Astrocyte of the spinal cord (primary cell): ENCODE measurements around the gene DCAF17.

Experiments
- DNase-seq: peaks from one replicate; pipeline ENCODE4 v3.0.0; 2011; ENCODE audit warnings: low read depth, low spot score
- H3K4me3 ChIP-seq: 2 replicates; pipeline ENCODE4 v1.5.1; 2011; ENCODE audit warnings: low read depth, mild to moderate bottlenecking, low read length, moderate library complexity
- in situ Hi-C: cut with HindIII; loops from 2 replicates; pipeline ENCODE4 v1.10.0; 2017; ENCODE audit warnings: low sequenced_read_pairs
- TF ChIP-seq, protein P1 (sequence below): IDR thresholded peaks from 2 replicates; pipeline ENCODE4 v1.5.1; 2012; ENCODE audit warnings: low read depth, mild to moderate bottlenecking, low read length, inconsistent platforms

The DCAF17 gene

DNA sequence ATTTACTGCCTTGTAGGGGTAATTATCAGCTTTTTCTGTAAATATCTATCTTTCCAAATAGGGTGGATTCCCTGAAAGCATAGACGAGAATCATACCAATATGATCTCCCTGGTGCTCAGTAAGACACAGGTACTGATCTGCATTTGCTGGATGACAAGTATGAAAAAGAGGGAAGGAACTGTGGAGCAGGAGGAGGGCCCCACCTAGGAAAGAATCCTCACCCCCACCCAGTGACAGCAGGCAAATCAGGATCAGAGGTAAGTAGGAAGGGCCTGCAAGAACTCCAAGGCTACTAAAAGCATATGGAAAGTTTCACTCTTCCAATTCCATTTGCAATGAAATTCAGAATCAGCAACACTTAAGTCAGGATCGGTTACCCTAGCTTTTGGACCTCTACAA lies 42.5 kb upstream of the DCAF17 start:
- no peak for DNase-seq
- in situ Hi-C loops, result no loop called here
- H3K4me3 ChIP-seq, result no peak overlapping the region
- TF ChIP-seq, protein P1, sequence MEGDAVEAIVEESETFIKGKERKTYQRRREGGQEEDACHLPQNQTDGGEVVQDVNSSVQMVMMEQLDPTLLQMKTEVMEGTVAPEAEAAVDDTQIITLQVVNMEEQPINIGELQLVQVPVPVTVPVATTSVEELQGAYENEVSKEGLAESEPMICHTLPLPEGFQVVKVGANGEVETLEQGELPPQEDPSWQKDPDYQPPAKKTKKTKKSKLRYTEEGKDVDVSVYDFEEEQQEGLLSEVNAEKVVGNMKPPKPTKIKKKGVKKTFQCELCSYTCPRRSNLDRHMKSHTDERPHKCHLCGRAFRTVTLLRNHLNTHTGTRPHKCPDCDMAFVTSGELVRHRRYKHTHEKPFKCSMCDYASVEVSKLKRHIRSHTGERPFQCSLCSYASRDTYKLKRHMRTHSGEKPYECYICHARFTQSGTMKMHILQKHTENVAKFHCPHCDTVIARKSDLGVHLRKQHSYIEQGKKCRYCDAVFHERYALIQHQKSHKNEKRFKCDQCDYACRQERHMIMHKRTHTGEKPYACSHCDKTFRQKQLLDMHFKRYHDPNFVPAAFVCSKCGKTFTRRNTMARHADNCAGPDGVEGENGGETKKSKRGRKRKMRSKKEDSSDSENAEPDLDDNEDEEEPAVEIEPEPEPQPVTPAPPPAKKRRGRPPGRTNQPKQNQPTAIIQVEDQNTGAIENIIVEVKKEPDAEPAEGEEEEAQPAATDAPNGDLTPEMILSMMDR, result no peak

DNA sequence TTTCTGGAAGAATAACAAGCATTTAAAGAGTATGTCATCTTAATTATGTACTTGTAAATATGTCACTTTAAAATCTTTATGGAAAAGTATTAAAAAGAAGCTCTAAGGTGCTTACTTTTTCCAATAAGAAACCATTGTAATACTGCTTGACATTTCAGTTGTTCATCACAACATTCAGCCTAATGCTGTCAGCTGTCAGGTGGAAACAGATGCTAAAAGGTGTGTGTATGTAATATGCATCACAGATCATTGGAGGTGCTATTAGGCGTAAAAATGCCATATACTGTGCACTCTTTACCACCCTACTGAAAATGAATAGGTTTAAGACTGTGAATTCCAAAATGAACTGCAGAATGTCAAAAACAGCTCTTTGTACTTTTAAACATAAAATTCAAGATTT lies 40.5 kb upstream of the DCAF17 start:
- in situ Hi-C loops, result no loop called here
- TF ChIP-seq, protein P1, result no peak
- H3K4me3 ChIP-seq, result no peak overlapping the region
- no peak for DNase-seq

DNA sequence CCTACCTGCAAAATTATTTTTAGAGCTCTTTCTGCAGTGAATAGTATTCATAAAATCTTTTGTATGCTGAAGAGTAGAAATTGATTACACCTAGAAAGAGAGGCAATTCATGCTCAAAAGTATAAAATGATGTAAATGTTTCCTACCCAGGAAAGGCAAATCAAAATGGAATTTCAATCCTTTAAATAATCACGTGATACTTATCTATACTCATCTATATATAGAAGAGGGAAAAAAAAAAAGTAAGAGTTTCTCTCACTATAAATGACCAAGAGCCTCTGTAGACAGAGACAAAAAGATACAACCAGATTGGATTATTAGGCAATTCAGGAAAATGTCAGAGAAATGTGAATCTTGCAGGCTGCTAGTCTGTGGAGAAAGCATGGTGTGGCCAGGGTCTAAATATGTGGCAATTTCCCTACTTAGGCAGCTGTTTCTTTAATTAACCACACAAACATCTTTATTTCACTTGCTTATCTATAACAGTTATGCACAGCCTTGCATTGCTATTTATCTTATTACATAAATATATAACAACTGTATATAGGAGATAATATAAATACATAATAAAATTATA lies 39.8 kb upstream of the DCAF17 start:
- no peak overlapping the region for H3K4me3 ChIP-seq
- in situ Hi-C loops, result no loop called here
- TF ChIP-seq, protein P1, result no peak
- no peak for DNase-seq

DNA sequence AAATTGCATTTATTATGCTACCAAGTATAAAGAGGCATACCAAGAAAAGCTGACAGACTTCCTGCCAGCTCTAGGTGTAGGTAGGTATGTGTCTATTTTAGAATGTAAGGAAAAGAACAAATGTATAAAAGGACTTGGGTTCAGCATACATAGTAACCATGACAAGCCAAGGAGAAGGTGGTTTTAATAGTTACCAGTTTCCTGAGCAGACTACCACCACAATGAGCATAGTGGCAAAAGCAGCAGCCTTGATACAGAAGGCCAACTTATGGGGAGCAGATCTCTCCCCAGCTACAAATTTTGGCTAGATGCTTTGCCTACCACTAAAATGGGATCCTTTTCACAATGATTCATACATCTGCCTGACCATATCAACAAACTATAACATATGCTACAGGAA lies 34.7 kb upstream of the DCAF17 start:
- TF ChIP-seq, protein P1, result no peak
- in situ Hi-C loops, result no loop called here
- no peak for DNase-seq
- H3K4me3 ChIP-seq, result no peak overlapping the region

DNA sequence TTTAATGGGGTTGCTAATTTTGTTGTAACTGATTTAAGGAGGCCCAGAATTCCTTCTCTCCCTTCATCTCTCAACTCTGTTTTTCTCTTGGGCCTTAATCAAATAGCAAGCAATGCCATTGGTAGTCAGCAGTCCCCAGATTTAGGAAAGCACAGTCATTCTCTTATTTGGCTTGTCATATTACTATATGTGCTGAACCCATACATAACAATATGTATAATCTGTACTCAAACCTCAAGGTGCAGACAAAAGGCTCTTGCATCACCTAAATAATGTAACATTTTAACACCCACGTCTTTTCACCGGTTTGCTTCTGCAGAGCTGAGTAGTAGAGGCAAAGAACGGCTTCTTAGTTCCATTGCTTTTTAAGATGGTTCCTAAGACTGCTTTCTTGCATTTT lies 33.6 kb upstream of the DCAF17 start:
- DNase-seq, result no peak
- in situ Hi-C loops, result no loop called here
- no peak overlapping the region for H3K4me3 ChIP-seq
- TF ChIP-seq, protein P1, result no peak

DNA sequence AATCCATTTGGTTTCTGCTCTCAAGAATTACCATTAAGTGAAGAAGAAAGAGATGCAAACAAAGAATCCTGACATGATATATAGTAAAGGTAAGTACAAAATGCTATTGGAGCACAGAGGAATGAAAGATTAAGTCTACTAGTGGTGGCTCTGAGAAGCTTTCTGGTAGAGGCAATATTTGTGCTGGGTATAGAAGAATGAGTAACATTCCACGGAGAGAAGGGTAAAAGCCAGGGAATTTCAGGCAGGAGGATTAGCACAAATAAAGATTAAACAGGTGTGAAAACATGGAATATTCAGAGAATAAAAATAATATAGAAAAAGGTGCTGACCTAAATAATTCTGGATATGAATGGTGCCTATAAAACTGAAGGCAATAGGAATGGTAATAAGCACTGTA lies 32.1 kb upstream of the DCAF17 start:
- TF ChIP-seq, protein P1, result no peak
- no peak overlapping the region for H3K4me3 ChIP-seq
- in situ Hi-C loops, result no loop called here
- no peak for DNase-seq

DNA sequence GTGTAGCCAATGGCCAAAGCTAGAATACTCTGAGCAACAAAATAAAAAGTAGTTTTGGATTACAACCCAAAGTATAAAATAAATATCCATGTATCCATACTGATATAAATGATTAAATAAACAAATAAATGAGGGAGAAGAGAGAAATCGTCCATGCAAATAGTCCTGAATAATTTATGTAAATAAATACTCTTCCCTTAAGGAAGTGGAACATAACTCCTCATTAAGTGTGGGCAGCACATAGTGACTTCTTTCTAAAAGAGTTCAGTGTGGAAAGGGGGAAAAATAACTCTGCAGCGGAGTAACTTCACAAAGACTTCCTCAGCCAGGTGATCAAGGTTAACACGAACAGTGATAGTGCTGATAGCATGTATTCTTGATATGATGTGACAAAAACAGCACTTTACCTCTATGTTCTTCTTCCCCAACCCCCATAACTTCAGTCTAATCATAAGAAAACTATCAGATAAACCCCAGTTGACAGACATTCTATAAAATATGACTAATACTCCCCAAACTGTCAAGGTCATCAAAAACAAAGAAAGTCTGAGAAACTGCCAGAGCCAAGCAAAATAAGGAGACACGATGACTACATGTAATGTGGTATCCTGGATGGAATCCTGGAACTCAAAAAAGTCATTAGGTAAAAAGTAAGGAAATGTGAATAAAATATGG lies 31.0 kb upstream of the DCAF17 start:
- DNase-seq, result peak; percentile 43
- in situ Hi-C loops, result no loop called here
- TF ChIP-seq, protein P1, result no peak
- H3K4me3 ChIP-seq, result no peak overlapping the region
